ENCODE results near the gene HTT. TPM values are rescaled to one million over a fixed set of nuclear protein-coding genes. Genes with fewer than 3 reads are reported as not detected.

HTT gene
- total and polyA plus RNA-seq, 10 of the 15 experiments (the other 5 are each of a cell fraction or from before 2014, with no cell fraction given) = 3.3 to 113 (median 43.3) TPM

- TF ChIP-seq EGR1 (IDR thresholded peaks at IDR 0.05; ENCODE audit: borderline replicate concordance in 1 of 2, low read depth in 2 of 2, low read length in 2 of 2) (no peak), MAX (IDR thresholded peaks at IDR 0.05; ENCODE audit: low read depth, low read length) (0 out of 2 replicates have a peak, but pooled peaks have one; percentile 32), TCF7 (IDR thresholded peaks at IDR 0.05; ENCODE audit: borderline replicate concordance) (no peak), CEBPB (IDR thresholded peaks at IDR 0.05; ENCODE audit: borderline replicate concordance in 1 of 2, low read depth in 2 of 2, low read length in 2 of 2) (no peak), SMC3 (IDR thresholded peaks at IDR 0.05; ENCODE audit: borderline replicate concordance, low read length) (peak; percentile 82), LARP7 (IDR thresholded peaks at IDR 0.05) (no peak), ETV6 (conservative IDR thresholded peaks at IDR 0.05 in 1 of 2, IDR thresholded peaks at IDR 0.05 in 1 of 2; ENCODE audit: borderline replicate concordance in 1 of 2, low read depth in 1 of 2) (0 out of 4 replicates have a peak, but pooled peaks of 1 of the 2 experiments have one; percentile 15), E2F4 (IDR thresholded peaks at IDR 0.05; ENCODE audit: low read depth, low read length) (no peak)
Observed at GRCh38 chr4:3106339-3107186, 32.1 kb downstream of the HTT start (continued).

- ChIA-PET SMC1A (ENCODE audit: uncharacterized antibody, unreplicated experiment) (interaction anchor here (0.7 to 3.0 kb wide), 17 partner anchors 10 to 373 kb away, joined by 3 to 14 read pairs (median 4); no protein-coding TSS in a partner anchor), RAD21 (ENCODE audit: unreplicated experiment) (interaction anchor here (0.6 to 2.2 kb wide), 6 partner anchors 14 to 61 kb away, joined by 3 to 5 read pairs (median 4); no protein-coding TSS in a partner anchor), POLR2A (no interaction called here), CTCF (interaction anchor here (0.7 to 2.7 kb wide), 30 partner anchors 9 to 373 kb away, joined by 3 to 14 read pairs (median 4); no protein-coding TSS in a partner anchor)
- H3K4me2 ChIP-seq (ENCODE audit: control insufficient read depth, insufficient read depth) = no peak overlapping the region
- H3K4me1 ChIP-seq (ENCODE audit: control insufficient read depth, insufficient read depth, low read length) = peaks cover 5% of the 10 kb centered on the region
- no TSS peak for BruUV-seq (replicated peaks)
- 97% methylated on average over 5 of the region's 5 CpGs for WGBS (ENCODE audit: insufficient coverage, insufficient replicate concordance, low lambda C conversion rate, missing lambda C conversion rate)
- H3K4me3 ChIP-seq = no peak overlapping the region
- FAIRE-seq = no peak
- H3K27me3 ChIP-seq (replicated peaks in 1 of 2; ENCODE audit: control insufficient read depth in 2 of 2, insufficient read depth in 2 of 2, low read length in 1 of 2) = no peaks in the 10 kb centered on the region
- H2AFZ ChIP-seq (ENCODE audit: control insufficient read depth, low read depth, low read length) = no peak overlapping the region
- ATAC-seq = no peak
- in situ Hi-C loops (cut with MboI) = loop anchor here (10.0 kb wide), 1 partner anchor 338 kb away; the partner anchor contains the start of gene HGFAC
- no peak for DNase-seq (ENCODE audit: low read depth, low spot score)
- H3K79me2 ChIP-seq (ENCODE audit: control insufficient read depth, insufficient read depth, low read length) = peaks cover 3% of the 10 kb centered on the region; the same call in 1 of the 2 replicates
- H3K9me3 ChIP-seq (replicated peaks; ENCODE audit: control insufficient read depth, insufficient read depth, low read length) = no peaks in the 10 kb centered on the region
- H3K27ac ChIP-seq (ENCODE audit: control insufficient read depth, insufficient read depth) = no peak overlapping the region
- no peaks in the 10 kb centered on the region; the same call in 1 of the 2 replicates for H4K20me1 ChIP-seq (ENCODE audit: control insufficient read depth, insufficient read depth)
- peaks cover 33 to 49% of the 10 kb centered on the region in 2 experiments for H3K36me3 ChIP-seq (ENCODE audit: control insufficient read depth in 2 of 2, insufficient read depth in 2 of 2, low read length in 1 of 2)
- intact Hi-C loops (cut with micrococcal nuclease; ENCODE audit: unreplicated experiment) = loop anchor here (2.0 kb wide), 1 partner anchor 336 kb away; no protein-coding TSS in a partner anchor
- TF ChIP-seq NR2F1 (conservative IDR thresholded peaks at IDR 0.05) = no peak
- no peak for TF ChIP-seq TCF12 (IDR thresholded peaks at IDR 0.05; ENCODE audit: low read depth, low read length)
- TF ChIP-seq NKRF (conservative IDR thresholded peaks at IDR 0.05) = no peak
- TF ChIP-seq ELK1 (IDR thresholded peaks at IDR 0.05; ENCODE audit: low read depth, low read length) = no peak
- TF ChIP-seq BRCA1 (IDR thresholded peaks at IDR 0.05; ENCODE audit: low read depth, low read length) = no peak
- TF ChIP-seq CHD4 (IDR thresholded peaks at IDR 0.05) = no peak
- no peak for TF ChIP-seq MAX (IDR thresholded peaks at IDR 0.05; ENCODE audit: low read depth, low read length)
- no peak overlapping the region for H3K9ac ChIP-seq (ENCODE audit: control insufficient read depth, insufficient read depth, low read length)
Observed at GRCh38 chr4:3107271-3107670, 32.8 kb downstream of the HTT start.

Measured in GM12878 (cell line).